Measurements from ENCODE around the gene LLGL1. TPM values are rescaled to one million over a fixed set of nuclear protein-coding genes. Genes with fewer than 3 reads are reported as not detected.
A peak's percentile ranks its signal among the peaks of the same experiment; 100 is the strongest.

The LLGL1 gene
- total RNA-seq, 4 donors from 2014 or later: 9.7 to 21.0 (median 15.7) TPM

GRCh38 chr17:18248300-18248731, 22.9 kb downstream of the LLGL1 start:
- H3K9me3 ChIP-seq: no peaks in the 10 kb centered on the region
- H3K36me3 ChIP-seq: peaks cover 0 to 96% of the 10 kb centered on the region in 2 donors
- ATAC-seq (peak; percentile 71 to 77), DNase-seq (peak; percentile 37 to 62)
- in situ Hi-C loops (cut with MboI; ENCODE audit: low sequenced_read_pairs in 4 of 4) (no loop called here), intact Hi-C loops (cut with DNase I; ENCODE audit: low total_unique reads) (loop anchor here (1.0 kb wide), 1 partner anchor 66 kb away; the partner anchor contains the start of gene TOP3A)
- H3K4me1 ChIP-seq: peaks cover 5 to 8% of the 10 kb centered on the region in 2 donors
- H3K27me3 ChIP-seq: no peaks in the 10 kb centered on the region
- peak overlapping the region; percentile 37 to 65 (median 54) for H3K27ac ChIP-seq
- TF ChIP-seq POLR2A (IDR thresholded peaks at IDR 0.05): no peak
- TF ChIP-seq CTCF (IDR thresholded peaks at IDR 0.05 in 4 of 5, conservative IDR thresholded peaks at IDR 0.05 in 1 of 5): peak; percentile 53 to 68 (median 60)
- no peak overlapping the region for H3K4me3 ChIP-seq

GRCh38 chr17:18248811-18249210, 23.4 kb downstream of the LLGL1 start:
- ATAC-seq (no peak), DNase-seq (no peak)
- in situ Hi-C loops (cut with MboI; ENCODE audit: low sequenced_read_pairs in 4 of 4) (no loop called here), intact Hi-C loops (cut with DNase I; ENCODE audit: low total_unique reads) (loop anchor here (1.0 kb wide), 1 partner anchor 65 kb away; the partner anchor contains the start of gene TOP3A)
- Histone ChIP-seq H3K4me3 (no peak overlapping the region), H3K9me3 (no peaks in the 10 kb centered on the region), H3K27me3 (no peaks in the 10 kb centered on the region), H3K27ac (peak overlapping the region; percentile 37 to 65 (median 54)), H3K4me1 (peaks cover 5 to 8% of the 10 kb centered on the region in 2 donors), H3K36me3 (peaks cover 0 to 96% of the 10 kb centered on the region in 2 donors)
- TF ChIP-seq CTCF (IDR thresholded peaks at IDR 0.05 in 4 of 5, conservative IDR thresholded peaks at IDR 0.05 in 1 of 5): no peak
- no peak for TF ChIP-seq POLR2A (IDR thresholded peaks at IDR 0.05)

- intact Hi-C loops (cut with DNase I; ENCODE audit: low total_unique reads) (no loop called here), in situ Hi-C loops (cut with MboI; ENCODE audit: low sequenced_read_pairs in 4 of 4) (no loop called here)
- DNase-seq: no peak
- Histone ChIP-seq H3K36me3 (peaks cover 0 to 96% of the 10 kb centered on the region in 2 donors), H3K9me3 (no peaks in the 10 kb centered on the region), H3K4me1 (peaks cover 8 to 11% of the 10 kb centered on the region in 2 donors), H3K27ac (no peak overlapping the region), H3K4me3 (no peak overlapping the region), H3K27me3 (no peaks in the 10 kb centered on the region)
- TF ChIP-seq CTCF (IDR thresholded peaks at IDR 0.05 in 4 of 5, conservative IDR thresholded peaks at IDR 0.05 in 1 of 5) (no peak), POLR2A (IDR thresholded peaks at IDR 0.05) (no peak)
- ATAC-seq: no peak
Observed at GRCh38 chr17:18250259-18250658, 24.8 kb downstream of the LLGL1 start.

GRCh38 chr17:18250708-18251107, 25.3 kb downstream of the LLGL1 start:
- no peak overlapping the region for H3K4me3 ChIP-seq
- H3K27me3 ChIP-seq: no peaks in the 10 kb centered on the region
- ATAC-seq (no peak), DNase-seq (no peak)
- H3K36me3 ChIP-seq: peaks cover 0 to 96% of the 10 kb centered on the region in 2 donors
- intact Hi-C loops (cut with DNase I; ENCODE audit: low total_unique reads) (no loop called here), in situ Hi-C loops (cut with MboI; ENCODE audit: low sequenced_read_pairs in 4 of 4) (no loop called here)
- H3K9me3 ChIP-seq: no peaks in the 10 kb centered on the region
- H3K4me1 ChIP-seq: peaks cover 10 to 11% of the 10 kb centered on the region in 2 donors
- H3K27ac ChIP-seq: no peak overlapping the region
- no peak for TF ChIP-seq CTCF (IDR thresholded peaks at IDR 0.05 in 4 of 5, conservative IDR thresholded peaks at IDR 0.05 in 1 of 5)
- no peak for TF ChIP-seq POLR2A (IDR thresholded peaks at IDR 0.05)

GRCh38 chr17:18251204-18251603, 25.8 kb downstream of the LLGL1 start:
- intact Hi-C loops (cut with DNase I; ENCODE audit: low total_unique reads): no loop called here
- Histone ChIP-seq H3K9me3 (no peaks in the 10 kb centered on the region), H3K36me3 (peaks cover 0 to 96% of the 10 kb centered on the region in 2 donors), H3K4me1 (peaks cover 15 to 16% of the 10 kb centered on the region in 2 donors), H3K27ac (no peak overlapping the region), H3K4me3 (no peak overlapping the region), H3K27me3 (no peaks in the 10 kb centered on the region)
- DNase-seq (no peak), ATAC-seq (no peak)
- in situ Hi-C loops (cut with MboI; ENCODE audit: low sequenced_read_pairs in 4 of 4): no loop called here
- no peak for TF ChIP-seq POLR2A (IDR thresholded peaks at IDR 0.05)
- TF ChIP-seq CTCF (IDR thresholded peaks at IDR 0.05 in 4 of 5, conservative IDR thresholded peaks at IDR 0.05 in 1 of 5): no peak
